ENCODE measurements around the gene C1orf226. TPM values are rescaled to one million over a fixed set of nuclear protein-coding genes. Genes with fewer than 3 reads are reported as not detected.
"Not testable (repeated sequence)": the region's sequence is repeated elsewhere in the genome, so short reads cannot be mapped to it uniquely, and the experiment has no call there.

Gene C1orf226
- total RNA-seq, 2 donors from 2014 or later = not detected

GRCh38 chr1:162406811-162407210, 25.3 kb downstream of the C1orf226 start:
- ATAC-seq (no peak), DNase-seq (no peak)
- Mint-ChIP-seq H3K36me3 (ENCODE audit: low read depth) (peaks cover 6% of the 10 kb centered on the region), H3K27ac (no peak overlapping the region), H3K4me1 (peaks cover 5% of the 10 kb centered on the region), H3K27me3 (peaks cover 59% of the 10 kb centered on the region), H3K4me3 (no peak overlapping the region)
- H3K9me3 ChIP-seq (ENCODE audit: control insufficient read depth, low read length, poor library complexity, severe bottlenecking) = no peaks in the 10 kb centered on the region

- H3K9me3 ChIP-seq (ENCODE audit: control insufficient read depth, low read length, poor library complexity, severe bottlenecking) = no peaks in the 10 kb centered on the region
- Mint-ChIP-seq H3K36me3 (ENCODE audit: low read depth) (peaks cover 7% of the 10 kb centered on the region), H3K27me3 (peaks cover 59% of the 10 kb centered on the region), H3K4me1 (peaks cover 5% of the 10 kb centered on the region), H3K4me3 (no peak overlapping the region), H3K27ac (no peak overlapping the region)
- no peak for ATAC-seq
- DNase-seq = no peak
Observed at GRCh38 chr1:162407539-162407938, 26.0 kb downstream of the C1orf226 start.

GRCh38 chr1:162412002-162412401, 30.5 kb downstream of the C1orf226 start, which contains the start of gene SH2D1B:
SH2D1B (minus strand) TSS chr1:162412136; CDS start chr1:162412016, 120 bp downstream.
- H3K9me3 ChIP-seq (ENCODE audit: control insufficient read depth, low read length, poor library complexity, severe bottlenecking) = no peaks in the 10 kb centered on the region
- DNase-seq = no peak
- Mint-ChIP-seq H3K36me3 (ENCODE audit: low read depth) (peaks cover 8% of the 10 kb centered on the region), H3K4me3 (no peak within 1 kb of the TSS), H3K27ac (no peak within 1 kb of the TSS), H3K4me1 (peaks cover 3% of the 10 kb centered on the region), H3K27me3 (peaks cover 54% of the 10 kb centered on the region)
- ATAC-seq = no peak

DNA sequence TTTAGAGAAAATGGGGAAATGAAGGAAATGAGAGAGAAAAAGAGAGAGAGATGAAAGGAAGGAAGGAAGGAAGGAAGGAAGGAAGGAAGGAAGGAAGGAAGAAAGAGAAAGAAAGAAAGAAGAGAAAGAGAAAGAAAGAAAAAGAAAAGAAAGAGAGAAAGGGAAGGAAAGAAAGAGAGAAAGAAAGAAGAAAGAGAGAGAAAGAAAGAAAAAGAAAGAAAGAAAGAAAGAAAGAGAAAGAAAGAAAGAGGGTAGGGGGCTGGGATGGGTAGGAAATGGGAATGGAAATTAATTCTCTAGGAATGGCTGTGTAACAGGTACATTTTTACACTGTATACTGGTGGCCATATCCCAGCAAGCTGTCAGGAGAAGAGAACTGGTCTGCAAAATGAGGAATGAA, 34.7 kb downstream of the C1orf226 start:
- H3K4me3 Mint-ChIP-seq = no peak overlapping the region
- ATAC-seq (no peak), DNase-seq (no peak)
- H3K4me1 Mint-ChIP-seq = no peaks in the 10 kb centered on the region
- peaks cover 8% of the 10 kb centered on the region for H3K36me3 Mint-ChIP-seq (ENCODE audit: low read depth)
- peaks cover 56% of the 10 kb centered on the region for H3K27me3 Mint-ChIP-seq
- H3K9me3 ChIP-seq (ENCODE audit: control insufficient read depth, low read length, poor library complexity, severe bottlenecking) = no peaks in the 10 kb centered on the region
- H3K27ac Mint-ChIP-seq = no peak overlapping the region

DNA sequence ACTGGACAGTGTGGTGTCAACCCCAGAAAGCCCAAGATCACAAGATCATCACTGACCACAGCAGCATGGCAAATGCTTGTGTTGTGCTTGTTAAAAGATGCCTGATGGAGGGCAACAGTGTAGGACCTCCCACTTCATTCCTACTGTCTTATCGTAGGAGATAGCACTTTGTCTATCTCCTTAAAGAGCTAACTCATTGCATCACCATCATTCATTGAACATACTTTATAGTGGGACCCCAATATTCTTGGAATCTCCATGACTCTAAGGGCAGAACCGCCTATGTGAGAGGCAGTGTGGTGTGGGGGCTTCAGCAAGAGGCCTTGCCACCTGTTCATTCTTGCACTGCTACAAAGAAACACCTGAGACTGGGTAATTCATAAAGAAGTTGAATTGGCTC, 35.4 kb downstream of the C1orf226 start:
- DNase-seq (no peak), ATAC-seq (no peak)
- Mint-ChIP-seq H3K27me3 (peaks cover 56% of the 10 kb centered on the region), H3K27ac (no peak overlapping the region), H3K4me1 (no peaks in the 10 kb centered on the region), H3K36me3 (ENCODE audit: low read depth) (peaks cover 3% of the 10 kb centered on the region), H3K4me3 (no peak overlapping the region)
- no peaks in the 10 kb centered on the region for H3K9me3 ChIP-seq (ENCODE audit: control insufficient read depth, low read length, poor library complexity, severe bottlenecking)

GRCh38 chr1:162417650-162418049, 36.1 kb downstream of the C1orf226 start:
- Mint-ChIP-seq H3K4me3 (no peak overlapping the region), H3K36me3 (ENCODE audit: low read depth) (peaks cover 3% of the 10 kb centered on the region), H3K4me1 (no peaks in the 10 kb centered on the region), H3K27me3 (peaks cover 56% of the 10 kb centered on the region), H3K27ac (no peak overlapping the region)
- H3K9me3 ChIP-seq (ENCODE audit: control insufficient read depth, low read length, poor library complexity, severe bottlenecking) = no peaks in the 10 kb centered on the region
- ATAC-seq = no peak
- DNase-seq = no peak

DNA sequence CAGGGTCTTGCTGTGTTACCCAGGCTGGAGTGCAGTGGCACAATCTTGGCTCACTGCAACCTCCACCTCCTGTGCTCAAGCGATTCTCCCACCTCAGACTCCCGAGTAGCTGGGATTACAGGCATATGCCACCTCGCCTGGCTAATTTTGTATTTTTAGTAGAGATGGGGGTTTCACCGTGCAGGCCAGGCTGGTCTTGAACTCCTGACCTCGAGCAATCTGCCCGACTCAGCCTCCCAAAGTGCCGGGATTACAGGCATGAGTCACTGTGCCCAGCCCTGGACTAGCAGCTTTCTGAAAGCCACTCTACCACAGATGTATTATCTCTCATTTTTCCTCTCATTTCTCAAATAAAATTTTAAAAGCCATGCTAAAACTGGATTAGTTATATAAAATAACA, 37.1 kb downstream of the C1orf226 start:
- H3K4me3 Mint-ChIP-seq; H3K9me3 ChIP-seq (ENCODE audit: control insufficient read depth, low read length, poor library complexity, severe bottlenecking); DNase-seq; ATAC-seq; H3K36me3 Mint-ChIP-seq (ENCODE audit: low read depth); H3K4me1 Mint-ChIP-seq; H3K27ac Mint-ChIP-seq: not testable (repeated sequence)
- H3K27me3 Mint-ChIP-seq = peaks cover 58% of the 10 kb centered on the region

DNA sequence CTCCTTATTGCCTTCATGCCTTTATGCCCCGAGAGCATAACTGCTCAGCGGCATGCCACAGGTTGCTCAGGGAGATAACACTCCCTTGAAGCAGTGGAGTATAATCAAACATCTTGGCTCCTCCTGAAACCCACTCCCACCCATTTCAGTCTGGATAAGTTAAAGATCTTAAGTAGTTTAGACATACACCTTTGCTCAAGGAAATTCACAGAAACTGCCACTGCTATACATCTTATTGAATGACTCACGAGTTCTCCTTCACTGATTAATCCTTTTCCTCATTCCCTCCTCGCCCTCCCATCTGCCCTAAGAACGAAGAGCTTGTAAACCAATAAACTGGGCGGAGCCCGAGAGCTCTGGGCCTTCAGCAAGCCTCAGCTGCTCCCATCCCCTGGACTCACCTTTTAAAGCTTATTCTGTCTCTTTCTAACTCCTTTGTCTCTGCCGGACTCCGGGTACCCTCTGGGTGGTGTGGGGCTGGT, 38.0 kb downstream of the C1orf226 start:
- H3K36me3 Mint-ChIP-seq (ENCODE audit: low read depth); H3K4me1 Mint-ChIP-seq; DNase-seq; H3K9me3 ChIP-seq (ENCODE audit: control insufficient read depth, low read length, poor library complexity, severe bottlenecking); H3K4me3 Mint-ChIP-seq; H3K27ac Mint-ChIP-seq; ATAC-seq: not testable (repeated sequence)
- H3K27me3 Mint-ChIP-seq = peaks cover 58% of the 10 kb centered on the region

DNA sequence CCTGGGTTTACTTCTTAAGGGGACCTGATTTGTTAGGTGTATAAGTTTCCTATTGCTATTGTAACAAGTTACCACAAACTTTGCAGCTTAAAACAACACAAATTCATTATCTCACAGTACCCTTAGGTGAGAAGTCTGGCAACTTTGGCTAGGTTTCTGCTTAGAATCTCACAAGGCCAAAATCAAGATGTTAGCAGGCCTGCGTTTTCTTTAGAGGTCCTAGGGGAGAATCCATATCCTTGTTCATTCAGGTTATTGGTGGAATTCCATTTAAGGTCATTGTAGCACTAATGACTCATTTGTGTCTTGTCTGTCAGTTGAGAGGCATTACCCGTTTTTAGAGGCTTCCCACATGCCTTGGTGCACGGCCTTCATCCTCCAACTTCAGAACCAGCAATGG, 38.6 kb downstream of the C1orf226 start:
- peaks cover 61% of the 10 kb centered on the region for H3K27me3 Mint-ChIP-seq
- ATAC-seq = no peak

GRCh38 chr1:162421258-162422164, 40.0 kb downstream of the C1orf226 start:
- H3K27ac Mint-ChIP-seq = no peak overlapping the region

More for the DNA sequence above, 38.6 kb downstream of the C1orf226 start:
- Mint-ChIP-seq H3K27ac (no peak overlapping the region), H3K4me1 (no peaks in the 10 kb centered on the region), H3K36me3 (ENCODE audit: low read depth) (peaks cover 2% of the 10 kb centered on the region), H3K4me3 (no peak overlapping the region)
- DNase-seq = no peak
- no peaks in the 10 kb centered on the region for H3K9me3 ChIP-seq (ENCODE audit: control insufficient read depth, low read length, poor library complexity, severe bottlenecking)

DNA sequence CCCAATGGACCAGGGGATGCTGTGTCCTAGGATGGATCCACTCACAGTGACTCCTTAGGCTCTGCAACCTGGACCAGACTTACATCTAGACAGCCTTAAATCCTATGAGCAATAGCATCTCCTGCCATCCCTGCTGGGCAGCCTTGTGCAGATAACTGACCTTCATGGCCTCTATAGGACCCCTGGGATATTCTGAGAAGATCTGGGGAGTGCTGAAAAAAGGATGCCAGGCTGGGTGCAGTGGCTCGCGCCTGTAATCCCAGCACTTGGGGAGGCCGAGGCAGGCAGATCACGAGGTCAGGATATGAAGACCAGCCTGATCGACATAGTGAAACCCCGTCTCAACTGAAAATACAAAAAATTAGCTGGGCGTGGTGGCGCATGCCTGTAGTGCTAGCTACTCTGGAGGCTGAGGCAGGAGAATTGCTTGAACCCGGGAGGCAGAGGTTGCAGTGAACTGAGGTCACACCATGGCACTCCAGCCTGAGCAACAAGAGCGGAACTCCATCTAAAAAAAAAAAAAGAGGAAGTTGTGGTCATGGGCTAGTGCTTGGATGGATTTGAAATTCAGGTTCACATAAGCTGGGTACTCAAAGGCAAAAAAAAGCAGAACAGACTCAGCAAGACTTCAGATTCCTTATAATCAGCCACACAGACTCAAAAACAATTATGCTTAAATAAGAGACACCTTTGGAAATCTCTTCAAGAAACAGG, 41.3 kb downstream of the C1orf226 start:
- no peak overlapping the region for H3K27ac Mint-ChIP-seq
- DNase-seq = no peak
- no peak for ATAC-seq

More at GRCh38 chr1:162421258-162422164, 40.0 kb downstream of the C1orf226 start:
- no peak overlapping the region for H3K4me3 Mint-ChIP-seq
- no peaks in the 10 kb centered on the region for H3K4me1 Mint-ChIP-seq
- ATAC-seq (no peak), DNase-seq (no peak)
- no peaks in the 10 kb centered on the region for H3K9me3 ChIP-seq (ENCODE audit: control insufficient read depth, low read length, poor library complexity, severe bottlenecking)
- H3K36me3 Mint-ChIP-seq (ENCODE audit: low read depth) = peaks cover 2% of the 10 kb centered on the region
- H3K27me3 Mint-ChIP-seq = peaks cover 59% of the 10 kb centered on the region

GRCh38 chr1:162430583-162430982, 49.1 kb downstream of the C1orf226 start:
- DNase-seq (no peak), ATAC-seq (no peak)
- Mint-ChIP-seq H3K36me3 (ENCODE audit: low read depth) (no peaks in the 10 kb centered on the region), H3K4me3 (no peak overlapping the region), H3K27me3 (no peaks in the 10 kb centered on the region), H3K4me1 (no peaks in the 10 kb centered on the region), H3K27ac (no peak overlapping the region)
- no peaks in the 10 kb centered on the region for H3K9me3 ChIP-seq (ENCODE audit: control insufficient read depth, low read length, poor library complexity, severe bottlenecking)

More for the DNA sequence above, 41.3 kb downstream of the C1orf226 start:
- Mint-ChIP-seq H3K4me3 (no peak overlapping the region), H3K27me3 (peaks cover 49% of the 10 kb centered on the region), H3K4me1 (no peaks in the 10 kb centered on the region), H3K36me3 (ENCODE audit: low read depth) (peaks cover 2% of the 10 kb centered on the region)
- no peaks in the 10 kb centered on the region for H3K9me3 ChIP-seq (ENCODE audit: control insufficient read depth, low read length, poor library complexity, severe bottlenecking)

- not testable (repeated sequence) for H3K36me3 Mint-ChIP-seq (ENCODE audit: low read depth); H3K4me1 Mint-ChIP-seq; DNase-seq; ATAC-seq; H3K27me3 Mint-ChIP-seq; H3K9me3 ChIP-seq (ENCODE audit: control insufficient read depth, low read length, poor library complexity, severe bottlenecking); H3K27ac Mint-ChIP-seq; H3K4me3 Mint-ChIP-seq
Observed at GRCh38 chr1:162432977-162433713, 51.6 kb downstream of the C1orf226 start.
